Progenitor cell of endocrine pancreas (in vitro differentiated cells): ENCODE data around the gene B4GALT1. TPM values are rescaled to one million over a fixed set of nuclear protein-coding genes. Genes with fewer than 3 reads are reported as not detected.

Experiments
- DNase-seq: peaks from one replicate; pipeline ENCODE4 v3.0.0; 2021; ENCODE audit warnings: low spot score; ENCODE audit not compliant: unreplicated experiment
- H3K27ac Mint-ChIP-seq: 2 replicates; pipeline ENCODE4 v1.8.0; 2021; ENCODE audit warnings: mild to moderate bottlenecking, moderate library complexity, mixed read lengths
- H3K27me3 Mint-ChIP-seq: 2 replicates; pipeline ENCODE4 v1.8.0; 2021; ENCODE audit warnings: mixed read lengths
- H3K36me3 Mint-ChIP-seq: 2 replicates; pipeline ENCODE4 v1.8.0; 2022; ENCODE audit warnings: mixed read lengths; ENCODE audit not compliant: insufficient read depth
- H3K4me1 Mint-ChIP-seq: 2 replicates; pipeline ENCODE4 v1.8.0; 2021; ENCODE audit warnings: low read depth, mixed read lengths
- H3K4me3 Mint-ChIP-seq: 2 replicates; pipeline ENCODE4 v1.8.0; 2021; ENCODE audit warnings: low read depth, mild to moderate bottlenecking, moderate library complexity, mixed read lengths
- H3K9me3 Mint-ChIP-seq: 2 replicates; pipeline ENCODE4 v1.8.0; 2021; ENCODE audit warnings: low read depth, mixed read lengths
- CTCF ChIP-seq: fragments of 200-600 bp; sonication (generic); IDR thresholded peaks from one replicate; pipeline ENCODE4 v1.5.0; 2021; ENCODE audit warnings: antibody characterized with exemption, mild to moderate bottlenecking; ENCODE audit not compliant: unreplicated experiment
- total RNA-seq: library from RNA; stranded (reverse); gene quantifications from 2 replicates; pipeline ENCODE4 v1.2.1, GENCODE V29; 2021

The B4GALT1 gene
- total RNA-seq, 1 donor from 2014 or later: 49.9 TPM

GRCh38 chr9:33193818-33194217 is 26.7 kb upstream of the B4GALT1 start:
- no peak for DNase-seq
- Mint-ChIP-seq H3K9me3 (no peaks in the 10 kb centered on the region), H3K4me1 (no peaks in the 10 kb centered on the region), H3K4me3 (no peak overlapping the region), H3K27me3 (peaks cover 4% of the 10 kb centered on the region), H3K36me3 (no peaks in the 10 kb centered on the region), H3K27ac (no peak overlapping the region)
- TF ChIP-seq CTCF: no peak

GRCh38 chr9:33192493-33193255 is 25.5 kb upstream of the B4GALT1 start:
- no peak for TF ChIP-seq CTCF
- Mint-ChIP-seq H3K27ac (no peak overlapping the region), H3K9me3 (no peaks in the 10 kb centered on the region), H3K27me3 (peaks cover 10% of the 10 kb centered on the region), H3K36me3 (no peaks in the 10 kb centered on the region), H3K4me1 (no peaks in the 10 kb centered on the region), H3K4me3 (no peak overlapping the region)
- no peak for DNase-seq

GRCh38 chr9:33190021-33190705 is 23.0 kb upstream of the B4GALT1 start:
- DNase-seq: no peak
- no peak overlapping the region for H3K27ac Mint-ChIP-seq
- H3K36me3 Mint-ChIP-seq: no peaks in the 10 kb centered on the region
- H3K4me3 Mint-ChIP-seq: no peak overlapping the region
- peaks cover 10% of the 10 kb centered on the region for H3K27me3 Mint-ChIP-seq
- H3K4me1 Mint-ChIP-seq: peaks cover 7% of the 10 kb centered on the region
- H3K9me3 Mint-ChIP-seq: no peaks in the 10 kb centered on the region
- no peak for TF ChIP-seq CTCF

- no peak for TF ChIP-seq CTCF
- H3K27ac Mint-ChIP-seq: no peak overlapping the region
Observed at GRCh38 chr9:33189331-33189791, 22.2 kb upstream of the B4GALT1 start.

GRCh38 chr9:33188711-33189110 is 21.6 kb upstream of the B4GALT1 start:
- no peaks in the 10 kb centered on the region for H3K36me3 Mint-ChIP-seq
- H3K4me3 Mint-ChIP-seq: no peak overlapping the region
- peaks cover 10% of the 10 kb centered on the region for H3K27me3 Mint-ChIP-seq
- H3K4me1 Mint-ChIP-seq: peaks cover 7% of the 10 kb centered on the region
- no peak for TF ChIP-seq CTCF
- no peaks in the 10 kb centered on the region for H3K9me3 Mint-ChIP-seq
- no peak for DNase-seq
- no peak overlapping the region for H3K27ac Mint-ChIP-seq

More at GRCh38 chr9:33189331-33189791, 22.2 kb upstream of the B4GALT1 start:
- Mint-ChIP-seq H3K27me3 (peaks cover 10% of the 10 kb centered on the region), H3K4me3 (no peak overlapping the region), H3K4me1 (peaks cover 7% of the 10 kb centered on the region), H3K9me3 (no peaks in the 10 kb centered on the region), H3K36me3 (no peaks in the 10 kb centered on the region)
- no peak for DNase-seq
